HepG2 (cell line): ENCODE results near the gene KIAA1549.

ENCODE experiments used
- KAT7 ChIP-seq: IDR thresholded peaks from 2 replicates; pipeline ENCODE4 v1.6.1; 2018; ENCODE audit warnings: borderline replicate concordance, missing compliant biosample characterization
- ZNF431 ChIP-seq: sonication (generic); formaldehyde crosslinking; IDR thresholded peaks from 2 replicates; pipeline ENCODE4 v1.9.0; 2022; ENCODE audit warnings: missing genetic modification reagents, low read depth, mild to moderate bottlenecking, borderline replicate concordance

- TF ChIP-seq ZNF431 (CRISPR knock-in tag) (no peak), KAT7 (CRISPR knock-in tag) (no peak)
Observed at GRCh38 chr7:138932427-138932826, 48.8 kb downstream of the KIAA1549 start.
